ENCODE measurements around the gene NLRC5.

Gene NLRC5

GRCh38 chr16:57017251-57017650 lies 27.9 kb downstream of the NLRC5 start:
- Histone ChIP-seq H3K36me3 (ENCODE audit: control insufficient read depth, insufficient read depth, low read length, severe bottlenecking) (peaks cover 46% of the 10 kb centered on the region), H3K9ac (ENCODE audit: low read length) (no peak overlapping the region), H3K27me3 (replicated peaks; ENCODE audit: control insufficient read depth, insufficient read depth, low read length) (no peaks in the 10 kb centered on the region), H3K9me3 (ENCODE audit: control insufficient read depth, low read length) (no peaks in the 10 kb centered on the region), H3K4me1 (ENCODE audit: control insufficient read depth, insufficient read depth, low read length) (peaks cover 19% of the 10 kb centered on the region), H3K4me3 (ENCODE audit: low read length) (no peak overlapping the region)
- DNase-seq (ENCODE audit: low read depth) = no peak

- H3K9me3 ChIP-seq (ENCODE audit: control insufficient read depth, low read length) = no peaks in the 10 kb centered on the region
- peaks cover 64% of the 10 kb centered on the region for H3K36me3 ChIP-seq (ENCODE audit: control insufficient read depth, insufficient read depth, low read length, severe bottlenecking)
Measured at GRCh38 chr16:57019746-57020145, 30.4 kb downstream of the NLRC5 start.

GRCh38 chr16:57020651-57021050 lies 31.3 kb downstream of the NLRC5 start:
- H3K9ac ChIP-seq (ENCODE audit: low read length) = no peak overlapping the region
- no peaks in the 10 kb centered on the region for H3K27me3 ChIP-seq (replicated peaks; ENCODE audit: control insufficient read depth, insufficient read depth, low read length)
- DNase-seq (ENCODE audit: low read depth) = no peak
- H3K36me3 ChIP-seq (ENCODE audit: control insufficient read depth, insufficient read depth, low read length, severe bottlenecking) = peaks cover 68% of the 10 kb centered on the region
- no peaks in the 10 kb centered on the region for H3K4me1 ChIP-seq (ENCODE audit: control insufficient read depth, insufficient read depth, low read length)
- H3K9me3 ChIP-seq (ENCODE audit: control insufficient read depth, low read length) = no peaks in the 10 kb centered on the region
- no peak overlapping the region for H3K4me3 ChIP-seq (ENCODE audit: low read length)

More at GRCh38 chr16:57019746-57020145, 30.4 kb downstream of the NLRC5 start:
- H3K4me1 ChIP-seq (ENCODE audit: control insufficient read depth, insufficient read depth, low read length) = no peaks in the 10 kb centered on the region
- no peaks in the 10 kb centered on the region for H3K27me3 ChIP-seq (replicated peaks; ENCODE audit: control insufficient read depth, insufficient read depth, low read length)
- no peak overlapping the region for H3K9ac ChIP-seq (ENCODE audit: low read length)
- no peak overlapping the region for H3K4me3 ChIP-seq (ENCODE audit: low read length)
- no peak for DNase-seq (ENCODE audit: low read depth)

GRCh38 chr16:57021757-57022156 lies 32.4 kb downstream of the NLRC5 start:
- Histone ChIP-seq H3K9ac (ENCODE audit: low read length) (no peak overlapping the region), H3K9me3 (ENCODE audit: control insufficient read depth, low read length) (no peaks in the 10 kb centered on the region), H3K27me3 (replicated peaks; ENCODE audit: control insufficient read depth, insufficient read depth, low read length) (no peaks in the 10 kb centered on the region), H3K4me1 (ENCODE audit: control insufficient read depth, insufficient read depth, low read length) (no peaks in the 10 kb centered on the region), H3K36me3 (ENCODE audit: control insufficient read depth, insufficient read depth, low read length, severe bottlenecking) (peaks cover 76% of the 10 kb centered on the region), H3K4me3 (ENCODE audit: low read length) (no peak overlapping the region)
- DNase-seq (ENCODE audit: low read depth) = no peak

- Histone ChIP-seq H3K9me3 (ENCODE audit: control insufficient read depth, low read length) (no peaks in the 10 kb centered on the region), H3K36me3 (ENCODE audit: control insufficient read depth, insufficient read depth, low read length, severe bottlenecking) (peaks cover 72% of the 10 kb centered on the region), H3K9ac (ENCODE audit: low read length) (no peak overlapping the region), H3K4me3 (ENCODE audit: low read length) (no peak overlapping the region), H3K4me1 (ENCODE audit: control insufficient read depth, insufficient read depth, low read length) (no peaks in the 10 kb centered on the region), H3K27me3 (replicated peaks; ENCODE audit: control insufficient read depth, insufficient read depth, low read length) (no peaks in the 10 kb centered on the region)
- no peak for DNase-seq (ENCODE audit: low read depth)
Measured at GRCh38 chr16:57022445-57022844, 33.1 kb downstream of the NLRC5 start.

GRCh38 chr16:57023541-57024249 lies 34.3 kb downstream of the NLRC5 start:
- no peaks in the 10 kb centered on the region for H3K9me3 ChIP-seq (ENCODE audit: control insufficient read depth, low read length)
- peaks cover 60% of the 10 kb centered on the region for H3K36me3 ChIP-seq (ENCODE audit: control insufficient read depth, insufficient read depth, low read length, severe bottlenecking)
- no peaks in the 10 kb centered on the region for H3K27me3 ChIP-seq (replicated peaks; ENCODE audit: control insufficient read depth, insufficient read depth, low read length)
- no peak overlapping the region for H3K4me3 ChIP-seq (ENCODE audit: low read length)
- H3K9ac ChIP-seq (ENCODE audit: low read length) = no peak overlapping the region
- no peak for DNase-seq (ENCODE audit: low read depth)
- no peaks in the 10 kb centered on the region for H3K4me1 ChIP-seq (ENCODE audit: control insufficient read depth, insufficient read depth, low read length)

GRCh38 chr16:57024894-57025680 lies 35.7 kb downstream of the NLRC5 start:
- Histone ChIP-seq H3K27me3 (replicated peaks; ENCODE audit: control insufficient read depth, insufficient read depth, low read length) (no peaks in the 10 kb centered on the region), H3K4me1 (ENCODE audit: control insufficient read depth, insufficient read depth, low read length) (no peaks in the 10 kb centered on the region), H3K9ac (ENCODE audit: low read length) (no peak overlapping the region), H3K36me3 (ENCODE audit: control insufficient read depth, insufficient read depth, low read length, severe bottlenecking) (peaks cover 54% of the 10 kb centered on the region), H3K9me3 (ENCODE audit: control insufficient read depth, low read length) (no peaks in the 10 kb centered on the region), H3K4me3 (ENCODE audit: low read length) (no peak overlapping the region)
- DNase-seq (ENCODE audit: low read depth) = no peak

- no peak for DNase-seq (ENCODE audit: low read depth)
- H3K4me1 ChIP-seq (ENCODE audit: control insufficient read depth, insufficient read depth, low read length) = no peaks in the 10 kb centered on the region
- H3K27me3 ChIP-seq (replicated peaks; ENCODE audit: control insufficient read depth, insufficient read depth, low read length) = no peaks in the 10 kb centered on the region
- H3K4me3 ChIP-seq (ENCODE audit: low read length) = no peak overlapping the region
- H3K9ac ChIP-seq (ENCODE audit: low read length) = no peak overlapping the region
- H3K36me3 ChIP-seq (ENCODE audit: control insufficient read depth, insufficient read depth, low read length, severe bottlenecking) = peaks cover 48% of the 10 kb centered on the region
- H3K9me3 ChIP-seq (ENCODE audit: control insufficient read depth, low read length) = no peaks in the 10 kb centered on the region
Measured at GRCh38 chr16:57025941-57026777, 36.8 kb downstream of the NLRC5 start.

GRCh38 chr16:57026778-57027062 lies 37.4 kb downstream of the NLRC5 start:
- Histone ChIP-seq H3K9me3 (ENCODE audit: control insufficient read depth, low read length) (no peaks in the 10 kb centered on the region), H3K36me3 (ENCODE audit: control insufficient read depth, insufficient read depth, low read length, severe bottlenecking) (peaks cover 42% of the 10 kb centered on the region), H3K27me3 (replicated peaks; ENCODE audit: control insufficient read depth, insufficient read depth, low read length) (no peaks in the 10 kb centered on the region), H3K4me3 (ENCODE audit: low read length) (no peak overlapping the region), H3K9ac (ENCODE audit: low read length) (no peak overlapping the region), H3K4me1 (ENCODE audit: control insufficient read depth, insufficient read depth, low read length) (no peaks in the 10 kb centered on the region)
- DNase-seq (ENCODE audit: low read depth) = no peak

- Histone ChIP-seq H3K9me3 (ENCODE audit: control insufficient read depth, low read length) (no peaks in the 10 kb centered on the region), H3K36me3 (ENCODE audit: control insufficient read depth, insufficient read depth, low read length, severe bottlenecking) (peaks cover 39% of the 10 kb centered on the region), H3K9ac (ENCODE audit: low read length) (no peak overlapping the region), H3K4me1 (ENCODE audit: control insufficient read depth, insufficient read depth, low read length) (no peaks in the 10 kb centered on the region), H3K27me3 (replicated peaks; ENCODE audit: control insufficient read depth, insufficient read depth, low read length) (no peaks in the 10 kb centered on the region), H3K4me3 (ENCODE audit: low read length) (no peak overlapping the region)
- DNase-seq (ENCODE audit: low read depth) = no peak
Measured at GRCh38 chr16:57027067-57027466, 37.7 kb downstream of the NLRC5 start.

GRCh38 chr16:57028086-57028485 lies 38.7 kb downstream of the NLRC5 start:
- H3K9ac ChIP-seq (ENCODE audit: low read length) = no peak overlapping the region
- no peak overlapping the region for H3K4me3 ChIP-seq (ENCODE audit: low read length)
- no peaks in the 10 kb centered on the region for H3K4me1 ChIP-seq (ENCODE audit: control insufficient read depth, insufficient read depth, low read length)
- no peak for DNase-seq (ENCODE audit: low read depth)
- H3K9me3 ChIP-seq (ENCODE audit: control insufficient read depth, low read length) = no peaks in the 10 kb centered on the region
- H3K27me3 ChIP-seq (replicated peaks; ENCODE audit: control insufficient read depth, insufficient read depth, low read length) = no peaks in the 10 kb centered on the region
- peaks cover 30% of the 10 kb centered on the region for H3K36me3 ChIP-seq (ENCODE audit: control insufficient read depth, insufficient read depth, low read length, severe bottlenecking)
